ENCODE results near the gene DENND2C.

The DENND2C gene

DNA sequence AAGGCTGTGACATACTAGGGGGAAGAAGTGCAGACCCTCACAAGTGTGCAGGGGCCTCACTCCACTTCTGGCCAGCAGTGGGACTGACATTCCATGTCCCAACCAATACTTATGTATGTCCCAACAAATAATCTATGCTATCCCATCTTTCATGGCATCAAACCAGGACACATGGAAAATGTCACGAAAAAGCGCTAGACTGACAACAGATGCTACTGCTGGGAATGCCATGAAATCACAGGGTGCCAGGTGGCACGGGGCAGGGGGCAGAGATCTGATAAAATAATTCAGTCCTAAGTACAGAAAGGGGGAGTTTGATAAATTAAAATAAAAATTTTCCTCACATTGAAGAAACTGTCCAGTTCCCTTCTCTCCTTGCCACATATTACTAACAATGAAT lies 60.8 kb downstream of the DENND2C start:
- ChIA-PET POLR2A (ENCODE audit: low non-redundant PET) (no interaction called here), CTCF (interaction anchor here (0.6 to 0.7 kb wide), 2 partner anchors 59 to 297 kb away, joined by 3 read pairs; no protein-coding TSS in a partner anchor)
- TF ChIP-seq, protein P1, sequence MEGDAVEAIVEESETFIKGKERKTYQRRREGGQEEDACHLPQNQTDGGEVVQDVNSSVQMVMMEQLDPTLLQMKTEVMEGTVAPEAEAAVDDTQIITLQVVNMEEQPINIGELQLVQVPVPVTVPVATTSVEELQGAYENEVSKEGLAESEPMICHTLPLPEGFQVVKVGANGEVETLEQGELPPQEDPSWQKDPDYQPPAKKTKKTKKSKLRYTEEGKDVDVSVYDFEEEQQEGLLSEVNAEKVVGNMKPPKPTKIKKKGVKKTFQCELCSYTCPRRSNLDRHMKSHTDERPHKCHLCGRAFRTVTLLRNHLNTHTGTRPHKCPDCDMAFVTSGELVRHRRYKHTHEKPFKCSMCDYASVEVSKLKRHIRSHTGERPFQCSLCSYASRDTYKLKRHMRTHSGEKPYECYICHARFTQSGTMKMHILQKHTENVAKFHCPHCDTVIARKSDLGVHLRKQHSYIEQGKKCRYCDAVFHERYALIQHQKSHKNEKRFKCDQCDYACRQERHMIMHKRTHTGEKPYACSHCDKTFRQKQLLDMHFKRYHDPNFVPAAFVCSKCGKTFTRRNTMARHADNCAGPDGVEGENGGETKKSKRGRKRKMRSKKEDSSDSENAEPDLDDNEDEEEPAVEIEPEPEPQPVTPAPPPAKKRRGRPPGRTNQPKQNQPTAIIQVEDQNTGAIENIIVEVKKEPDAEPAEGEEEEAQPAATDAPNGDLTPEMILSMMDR (conservative IDR thresholded peaks at IDR 0.05; ENCODE audit: low read depth): no peak

DNA sequence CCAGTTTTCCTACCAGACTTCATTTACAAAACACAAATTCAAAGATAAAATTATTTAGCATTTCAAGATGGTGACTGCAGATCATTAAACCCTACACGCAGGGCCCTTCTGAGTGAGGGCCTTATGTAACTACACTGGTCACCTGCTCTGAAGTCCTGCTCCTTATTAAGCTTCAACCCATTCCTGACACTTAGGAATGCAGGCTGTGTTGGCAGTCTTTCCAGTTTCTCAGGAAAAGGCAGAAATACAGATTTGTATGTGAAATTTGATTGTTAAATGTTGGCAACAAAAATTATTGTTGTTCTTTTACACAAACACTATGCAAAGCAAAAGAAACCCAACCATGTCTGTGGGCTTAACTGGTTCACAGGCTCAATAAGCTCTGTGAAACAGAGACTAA lies 62.6 kb downstream of the DENND2C start:
- no peak overlapping the region for H3K27ac ChIP-seq
- ChIA-PET CTCF (no interaction called here), POLR2A (ENCODE audit: low non-redundant PET) (no interaction called here)
- TF ChIP-seq, protein P1 (conservative IDR thresholded peaks at IDR 0.05; ENCODE audit: low read depth): no peak
- DNase-seq (ENCODE audit: low spot score): no peak

More for the DNA sequence above, 60.8 kb downstream of the DENND2C start:
- DNase-seq (ENCODE audit: low spot score): no peak
- H3K27ac ChIP-seq: no peak overlapping the region

DNA sequence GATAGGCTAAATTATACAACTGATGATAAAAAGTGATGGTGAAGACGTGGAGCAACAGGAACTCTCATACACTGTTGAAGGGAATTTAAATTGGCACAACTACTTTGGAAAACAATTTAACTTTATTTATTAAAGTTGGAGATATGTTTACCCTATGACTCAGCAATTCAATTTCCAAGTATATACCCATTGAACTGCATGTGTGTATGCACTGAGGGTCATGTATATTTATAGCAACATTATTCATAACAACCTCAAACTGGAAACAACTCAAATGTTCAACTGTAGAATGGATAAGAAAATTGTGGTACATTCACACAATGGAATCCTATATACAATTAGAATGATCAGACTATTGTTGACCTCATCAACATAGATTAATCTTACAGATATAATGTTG lies 71.9 kb downstream of the DENND2C start:
- DNase-seq (ENCODE audit: low spot score): no peak
- TF ChIP-seq, protein P1 (conservative IDR thresholded peaks at IDR 0.05; ENCODE audit: low read depth): no peak
- no peak overlapping the region for H3K27ac ChIP-seq
- POLR2A ChIA-PET (ENCODE audit: low non-redundant PET): no interaction called here
- CTCF ChIA-PET: no interaction called here

DNA sequence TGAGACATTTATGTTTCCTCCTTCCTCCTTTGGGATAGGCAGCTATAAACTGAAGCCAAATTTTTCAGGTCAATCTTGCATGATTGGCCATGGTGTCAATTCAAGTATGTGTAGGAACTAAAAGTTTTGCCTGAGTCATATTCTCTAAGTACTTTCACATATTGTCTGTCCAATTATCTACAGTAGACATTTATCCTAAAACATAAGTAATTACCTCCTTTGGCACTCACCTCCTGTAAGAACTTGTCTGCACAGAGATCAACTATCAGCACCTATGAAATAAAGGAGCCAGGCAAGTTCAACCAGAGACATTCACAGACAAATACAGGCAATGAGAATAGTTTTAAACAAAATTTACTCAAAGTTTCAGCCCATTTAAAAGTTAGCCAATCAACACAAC lies 74.2 kb downstream of the DENND2C start:
- H3K27ac ChIP-seq: no peak overlapping the region
- ChIA-PET CTCF (interaction anchor here (0.6 kb wide), 1 partner anchor 626 kb away, joined by 4 read pairs; no protein-coding TSS in a partner anchor), POLR2A (ENCODE audit: low non-redundant PET) (no interaction called here)
- TF ChIP-seq, protein P1 (conservative IDR thresholded peaks at IDR 0.05; ENCODE audit: low read depth): no peak
- DNase-seq (ENCODE audit: low spot score): no peak

DNA sequence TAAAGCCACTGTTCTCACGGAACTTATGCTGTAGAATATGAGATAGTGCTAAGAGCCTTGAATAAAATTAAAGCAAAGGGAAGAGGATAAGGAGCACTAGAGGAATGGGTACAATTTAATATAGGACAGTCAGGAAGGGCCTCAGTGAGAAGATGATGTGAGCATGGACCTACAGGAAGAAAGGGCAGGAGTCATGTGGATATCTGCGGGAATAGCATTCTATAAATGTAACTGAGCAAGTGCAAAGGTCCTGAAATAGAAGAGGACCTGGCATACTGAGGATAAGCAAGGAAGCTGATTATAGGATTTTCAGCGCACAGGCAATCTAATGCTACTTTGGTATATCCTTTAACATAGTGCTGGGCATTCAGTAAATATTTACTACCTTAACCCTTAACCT lies 75.8 kb downstream of the DENND2C start:
- ChIA-PET CTCF (no interaction called here), POLR2A (ENCODE audit: low non-redundant PET) (no interaction called here)
- no peak for DNase-seq (ENCODE audit: low spot score)
- TF ChIP-seq, protein P1 (conservative IDR thresholded peaks at IDR 0.05; ENCODE audit: low read depth): no peak
- H3K27ac ChIP-seq: no peak overlapping the region

DNA sequence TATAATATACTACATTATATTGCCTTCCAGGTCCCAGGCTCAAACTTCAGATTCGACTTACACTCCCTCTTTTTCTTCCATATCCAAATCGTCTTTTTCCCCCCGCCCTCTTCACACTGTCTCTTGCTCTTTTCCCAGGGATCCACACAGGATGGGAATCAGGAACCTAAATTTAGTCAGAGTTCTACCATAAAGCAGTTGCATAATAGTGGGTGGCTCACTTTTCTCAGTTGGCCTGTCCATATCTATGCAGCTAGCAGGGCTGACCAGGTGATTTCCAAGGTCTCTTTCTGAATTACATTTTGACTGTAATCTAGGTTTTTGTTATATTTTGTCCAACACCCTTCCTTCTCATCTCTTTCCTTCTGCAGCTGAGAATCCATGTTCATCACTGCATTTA lies 80.7 kb downstream of the DENND2C start:
- ChIA-PET CTCF (interaction anchor here (0.6 kb wide), 1 partner anchor 19 kb away, joined by 3 read pairs; no protein-coding TSS in a partner anchor), POLR2A (ENCODE audit: low non-redundant PET) (no interaction called here)
- no peak for DNase-seq (ENCODE audit: low spot score)
- no peak overlapping the region for H3K27ac ChIP-seq
- TF ChIP-seq, protein P1 (conservative IDR thresholded peaks at IDR 0.05; ENCODE audit: low read depth): no peak

Data from RWPE1 (cell line).